HG03521 (cell line): ENCODE measurements around the gene EFCAB6.

ENCODE experiments used
- ATAC-seq: cut with Tn5 transposase; IDR thresholded peaks from one replicate; pipeline ENCODE4 v1.9.1; 2021; ENCODE audit warnings: mild to moderate bottlenecking, moderate library complexity; ENCODE audit not compliant: unreplicated experiment

EFCAB6 gene

DNA sequence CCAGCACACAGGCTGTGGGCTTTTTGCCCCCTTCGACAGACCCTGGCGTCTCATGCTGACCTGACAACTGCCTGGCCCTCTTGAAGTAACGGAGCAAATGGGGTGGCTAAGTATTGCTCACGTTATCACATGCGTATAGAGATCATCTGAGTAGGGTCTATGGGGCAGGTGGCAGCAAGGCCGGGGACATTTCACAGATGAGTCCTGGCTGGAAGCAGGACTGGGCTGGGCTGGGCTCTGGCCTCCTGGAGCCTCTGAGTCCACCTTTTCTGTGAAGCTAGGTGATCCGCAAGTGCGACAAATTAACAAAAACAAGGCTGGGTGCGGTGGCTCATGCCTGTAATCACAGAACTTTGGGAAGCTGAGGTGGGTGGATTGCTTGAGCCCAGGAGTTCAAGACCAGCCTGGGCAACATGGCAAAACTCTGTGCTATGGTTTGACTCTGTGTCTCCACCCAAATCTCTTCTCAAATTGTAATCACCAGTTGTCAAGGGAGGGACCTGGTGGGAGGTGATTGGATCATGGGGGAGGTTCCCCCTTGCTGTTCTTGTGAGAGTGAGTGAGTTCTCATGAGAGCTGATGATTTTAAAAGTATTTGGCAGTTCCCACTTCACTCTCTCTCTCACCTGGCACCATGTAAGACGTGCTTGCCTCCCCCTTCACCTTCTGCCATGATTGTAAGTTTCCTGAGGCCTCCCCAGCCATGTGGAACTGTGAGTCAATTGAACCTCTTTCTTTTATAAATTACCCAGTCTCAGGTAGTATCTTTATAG is 278.3 kb downstream of the EFCAB6 start:
- ATAC-seq: no peak

DNA sequence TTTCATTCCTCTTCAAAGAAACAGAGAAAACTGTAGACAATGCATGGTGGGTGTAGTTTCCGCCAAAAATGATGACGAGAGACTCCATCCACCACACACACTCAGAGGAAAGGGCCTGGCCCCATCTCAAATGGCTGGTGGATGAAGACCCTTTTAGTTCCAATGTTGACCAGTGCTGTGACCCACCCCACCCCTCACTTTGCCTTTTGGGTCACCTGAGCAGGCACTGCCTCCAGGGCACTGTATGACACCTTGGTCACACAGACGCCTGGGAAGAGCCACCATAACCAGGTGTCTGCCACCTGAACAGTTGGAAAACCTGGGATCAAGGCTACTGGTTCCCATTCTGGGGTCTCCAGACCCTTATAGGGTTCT is 279.0 kb downstream of the EFCAB6 start:
- no peak for ATAC-seq

DNA sequence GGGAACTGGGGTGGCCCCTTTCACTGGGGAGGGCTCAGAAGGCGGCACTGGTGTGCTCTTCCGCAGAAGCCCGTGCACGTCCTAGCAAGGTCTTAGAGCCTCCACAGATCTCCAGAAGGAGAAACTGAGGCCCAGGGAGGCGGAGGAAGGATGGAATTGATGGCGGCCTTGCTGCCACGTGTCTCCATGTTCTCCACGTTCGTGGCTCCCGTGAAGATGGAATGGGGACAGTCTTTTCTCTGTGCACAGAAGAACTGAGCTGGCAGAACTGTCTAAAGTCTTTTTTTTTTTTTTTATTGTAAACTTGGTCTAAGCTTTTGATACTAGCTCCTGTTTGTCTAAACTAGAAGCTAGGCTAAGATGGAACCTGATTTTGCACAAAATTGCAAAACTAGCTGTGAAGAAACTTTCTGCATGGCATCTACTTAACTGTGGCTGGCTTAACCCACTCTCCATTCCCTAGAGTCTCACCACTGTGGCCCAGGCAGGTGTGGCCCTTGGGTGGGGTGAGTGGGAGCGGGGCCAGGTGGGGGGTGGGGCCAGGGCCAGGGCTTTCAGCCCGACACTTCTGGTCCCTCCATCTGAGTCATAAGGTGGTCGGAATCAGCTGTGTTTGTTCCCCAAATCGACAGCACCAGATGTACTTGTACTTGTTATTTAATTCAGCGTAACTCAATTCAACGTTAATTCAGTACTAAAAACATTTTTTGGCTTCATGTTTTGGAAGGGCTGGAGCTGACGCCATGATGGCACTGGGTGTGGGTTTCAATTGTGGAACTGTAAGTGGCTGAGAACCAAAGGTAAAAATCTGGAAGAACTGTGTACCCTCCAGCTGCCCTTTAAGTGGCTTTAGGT is 279.6 kb downstream of the EFCAB6 start:
- no peak for ATAC-seq

DNA sequence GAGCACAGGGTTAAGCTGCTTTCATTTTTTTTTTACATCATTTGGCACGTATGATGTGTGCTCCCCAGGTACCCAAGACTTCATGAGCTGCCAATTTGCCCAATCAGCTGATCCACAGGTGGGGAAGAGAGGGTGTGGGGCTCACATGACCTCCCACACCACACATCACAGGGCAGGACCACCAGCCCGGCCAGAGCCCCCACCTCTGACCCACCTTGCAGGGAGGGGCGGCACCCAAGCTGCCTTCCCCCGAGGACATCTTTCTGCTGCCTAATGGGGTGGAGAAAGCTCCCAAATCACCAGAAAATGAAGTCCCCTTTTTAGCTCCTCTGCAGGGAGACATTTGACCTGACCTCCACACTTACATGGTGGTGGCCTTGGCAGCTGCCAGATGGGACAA is 280.5 kb downstream of the EFCAB6 start:
- ATAC-seq: no peak

DNA sequence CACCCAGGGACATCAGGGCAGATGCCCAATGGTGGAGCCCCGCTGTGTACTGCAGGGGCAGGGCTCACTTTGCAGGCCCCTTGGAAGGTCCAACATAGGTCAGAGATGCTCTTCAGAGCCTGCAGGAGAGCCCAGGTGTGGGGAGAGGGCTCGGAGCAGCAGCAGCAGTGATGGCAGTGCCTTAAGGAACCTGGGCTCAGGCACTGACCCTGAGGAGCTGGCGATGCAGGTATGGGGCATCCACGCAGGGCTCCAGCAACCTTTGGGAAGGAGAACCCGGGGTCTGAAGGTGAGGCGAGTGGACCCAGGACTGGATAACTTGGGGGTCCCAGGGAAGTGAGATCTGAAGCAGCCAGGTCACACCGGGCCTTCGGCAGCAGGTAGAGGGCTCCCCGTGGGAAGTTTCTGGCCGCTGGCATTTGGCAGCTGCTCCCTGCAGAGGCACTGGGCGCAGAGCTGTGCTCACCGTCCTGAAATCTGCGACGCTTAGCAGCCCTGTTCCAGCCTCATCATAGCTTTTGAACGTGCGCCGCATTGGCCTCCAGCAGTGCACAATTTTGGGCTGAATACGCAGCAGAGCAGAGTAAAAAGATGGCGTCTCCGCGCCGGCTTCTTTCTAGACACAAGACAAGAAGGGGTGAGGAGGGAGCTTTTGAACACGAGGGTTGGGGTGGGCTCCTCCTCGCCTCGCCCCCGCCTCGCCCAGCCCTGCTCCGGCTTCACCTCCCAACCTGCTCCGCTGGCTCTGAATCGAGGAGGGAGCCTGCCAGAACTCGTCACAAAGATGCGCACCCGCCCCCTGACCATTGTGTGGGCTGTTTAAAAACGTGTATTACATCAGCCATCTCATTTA is 281.5 kb downstream of the EFCAB6 start:
- no peak for ATAC-seq

DNA sequence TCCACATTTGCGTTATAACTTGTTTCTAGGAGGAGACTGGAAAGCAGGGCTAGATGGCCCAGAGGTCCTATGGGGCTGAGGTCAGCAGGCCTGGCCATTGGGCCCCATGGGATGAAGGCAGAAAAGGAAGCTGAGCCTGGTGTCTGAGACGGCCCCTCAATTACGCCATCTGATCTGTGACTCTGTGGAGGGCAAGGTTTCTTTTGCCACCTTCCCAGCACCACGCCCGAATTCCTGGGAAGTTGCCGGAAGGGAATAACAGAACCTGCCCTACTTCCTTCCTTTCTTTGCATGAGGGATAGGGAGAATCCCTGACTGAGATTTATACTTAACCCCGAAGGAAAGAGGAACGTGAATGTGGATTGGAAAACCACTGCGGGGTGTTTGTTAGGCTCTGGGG is 282.2 kb downstream of the EFCAB6 start:
- no peak for ATAC-seq

DNA sequence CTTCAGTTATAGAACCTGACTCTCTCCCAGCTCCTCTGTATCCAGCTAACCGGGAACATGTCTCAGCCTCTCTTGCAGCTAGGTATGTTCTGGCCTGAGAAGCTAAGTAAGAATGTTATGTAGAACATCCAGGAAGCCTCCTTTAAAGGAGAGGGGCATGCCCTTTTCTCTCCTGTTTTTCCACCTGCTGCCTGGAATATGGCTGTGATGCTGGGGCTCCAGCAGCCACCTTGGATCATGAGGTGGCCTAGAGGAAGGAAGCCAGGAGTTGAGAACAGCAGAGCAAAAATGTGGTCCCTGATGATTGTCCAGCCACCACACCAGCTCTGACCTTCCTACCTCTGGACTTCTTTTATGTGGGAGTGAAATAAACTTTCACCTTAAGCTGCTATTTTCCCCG is 282.6 kb downstream of the EFCAB6 start:
- no peak for ATAC-seq

DNA sequence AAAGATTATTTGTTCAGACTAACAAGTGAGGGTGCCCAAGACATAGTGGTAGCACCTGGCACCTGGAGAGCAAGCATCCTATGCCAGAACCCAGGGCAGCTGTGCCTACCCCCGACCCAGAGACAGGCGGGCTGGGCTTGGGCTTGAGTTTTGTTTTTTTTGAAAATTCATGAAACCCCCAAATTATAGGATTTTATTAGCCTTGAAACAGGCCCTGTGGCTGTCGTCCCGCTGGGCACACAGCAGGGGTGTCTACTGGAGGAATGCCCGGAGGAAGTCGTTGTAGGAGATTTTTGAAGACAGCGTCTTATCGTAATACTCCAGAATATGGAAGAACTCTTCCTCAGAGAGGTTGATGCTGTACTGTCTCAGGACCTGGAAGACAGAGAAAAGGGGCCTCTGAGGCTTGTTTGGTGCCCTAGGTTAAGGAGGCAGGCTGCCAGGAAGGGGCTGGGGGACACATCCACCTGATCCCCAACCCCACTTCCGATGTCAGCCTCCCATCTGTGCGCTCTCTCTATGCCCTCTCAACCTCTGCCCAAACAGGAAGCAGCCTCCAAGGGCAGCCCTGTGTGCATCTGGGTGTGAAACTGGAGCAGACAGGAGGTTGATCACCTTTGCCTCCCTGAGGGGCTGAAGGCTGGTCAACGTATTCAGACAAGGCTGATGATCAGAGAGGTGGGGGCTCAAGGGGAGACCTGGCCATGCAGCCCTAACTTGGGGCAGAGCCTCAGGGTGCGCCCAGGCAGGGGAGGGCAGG is 283.3 kb downstream of the EFCAB6 start:
- ATAC-seq: no peak

DNA sequence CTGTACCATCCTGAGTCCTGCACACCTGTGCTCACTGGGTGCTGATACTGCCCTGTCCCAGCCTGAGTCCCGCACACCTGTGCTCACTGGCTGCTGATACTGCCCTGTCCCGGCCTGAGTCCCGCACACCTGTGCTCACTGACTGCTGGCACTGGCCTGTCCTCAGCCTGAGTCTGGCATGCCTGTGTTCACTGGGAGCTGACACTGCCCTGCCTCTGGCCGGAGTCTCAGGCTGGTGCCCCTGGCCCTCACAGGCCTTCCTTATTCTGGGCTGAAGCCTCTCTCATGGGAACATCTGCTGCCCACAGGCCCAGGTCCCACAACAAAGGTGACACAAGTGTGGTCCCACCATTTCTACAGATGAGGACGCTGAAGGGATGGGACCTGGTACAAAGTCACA is 285.2 kb downstream of the EFCAB6 start:
- no peak for ATAC-seq

DNA sequence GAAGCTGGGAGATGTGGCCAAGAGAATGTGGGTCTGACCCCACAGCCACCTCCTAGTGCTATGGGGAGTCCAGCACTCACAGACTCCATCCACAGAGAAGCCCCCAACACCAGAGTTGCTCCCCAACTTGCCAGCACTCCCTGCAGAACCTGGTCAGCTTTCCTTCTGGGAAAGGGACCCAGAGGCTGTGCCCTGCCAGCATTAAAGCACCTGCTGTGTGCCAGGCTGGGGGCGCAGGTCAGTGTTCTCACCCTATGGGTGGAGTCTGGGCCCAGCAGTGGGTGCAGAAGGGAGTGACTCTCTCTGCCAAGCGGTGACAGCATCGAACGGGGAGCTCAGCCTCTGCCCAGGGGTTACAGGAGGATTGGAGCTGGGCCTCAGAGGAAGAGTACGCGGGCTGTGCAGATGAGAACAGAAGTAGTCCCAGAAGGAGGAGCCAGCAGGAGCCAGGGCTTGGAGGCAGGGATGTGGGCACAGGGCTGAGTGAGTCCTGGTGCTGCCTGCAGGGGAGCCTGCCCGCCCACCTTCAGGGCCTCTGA is 285.9 kb downstream of the EFCAB6 start:
- no peak for ATAC-seq

DNA sequence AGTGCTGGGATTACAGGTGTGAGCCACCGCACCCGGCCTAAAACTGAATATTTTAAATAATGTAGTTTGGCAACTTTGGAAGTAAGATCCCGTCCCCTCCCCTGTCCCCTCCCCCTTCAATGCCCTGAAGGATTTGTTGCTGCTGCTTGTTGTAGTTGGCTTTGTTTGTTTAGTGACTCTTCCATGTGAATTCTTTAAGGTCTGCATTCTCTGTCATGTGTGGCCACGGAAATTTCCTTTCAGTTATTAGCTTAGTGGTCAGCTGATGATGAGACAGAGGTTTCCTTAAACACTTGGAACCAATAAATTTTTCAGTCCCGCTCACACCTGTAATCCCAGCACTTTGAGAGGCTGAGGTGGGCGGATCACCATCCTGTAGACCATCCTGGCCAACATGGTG is 290.4 kb downstream of the EFCAB6 start:
- ATAC-seq: no peak

DNA sequence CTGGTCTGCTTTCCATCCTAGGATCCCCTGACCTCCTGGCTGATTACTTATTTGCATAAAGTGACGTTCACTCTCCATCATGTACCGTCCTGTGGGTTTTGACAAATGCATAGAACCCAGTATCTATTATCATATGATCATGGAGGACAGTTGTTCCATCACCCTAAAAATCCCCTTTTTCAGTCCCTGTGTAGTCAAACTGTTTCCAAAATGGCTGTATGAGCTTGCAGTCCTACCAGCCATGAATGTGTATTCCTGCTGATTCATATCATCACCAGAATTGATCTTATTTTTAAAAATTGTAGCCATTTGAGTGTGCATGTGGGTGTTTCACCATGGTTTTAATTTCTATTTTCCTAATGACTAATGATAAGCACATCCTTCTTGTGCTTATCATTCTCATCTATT is 291.5 kb downstream of the EFCAB6 start:
- ATAC-seq: no peak

DNA sequence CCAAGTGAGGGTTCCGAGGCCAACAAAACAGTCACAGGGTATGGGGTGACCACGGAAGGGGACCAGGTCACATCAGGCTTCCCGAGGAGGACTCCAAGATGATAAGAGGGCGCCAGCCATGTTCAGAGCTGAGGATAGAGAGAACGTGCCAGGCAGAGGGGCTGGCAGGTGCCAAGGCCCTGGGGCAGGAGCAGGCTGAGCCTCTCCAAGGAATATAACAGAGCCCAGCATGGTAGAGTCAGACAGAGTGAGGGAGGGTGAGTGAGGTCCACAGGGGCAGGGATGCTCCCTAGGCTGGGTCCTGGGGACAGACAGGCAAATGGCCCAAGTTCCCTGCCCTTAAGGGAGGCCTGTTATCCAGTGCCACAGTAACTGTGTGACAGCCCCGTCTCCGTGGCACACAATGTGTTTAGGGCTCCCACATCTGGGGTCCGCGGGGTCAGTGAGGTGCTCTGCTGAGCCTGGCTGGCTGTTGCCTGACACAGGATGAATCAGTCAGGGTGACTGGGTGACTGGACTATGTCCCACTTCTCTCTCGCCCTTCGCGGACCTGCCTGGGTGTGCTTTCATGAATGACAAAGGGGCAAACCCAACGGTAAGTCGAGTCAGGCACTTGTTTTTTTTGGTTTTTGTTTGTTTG is 295.0 kb downstream of the EFCAB6 start:
- no peak for ATAC-seq

DNA sequence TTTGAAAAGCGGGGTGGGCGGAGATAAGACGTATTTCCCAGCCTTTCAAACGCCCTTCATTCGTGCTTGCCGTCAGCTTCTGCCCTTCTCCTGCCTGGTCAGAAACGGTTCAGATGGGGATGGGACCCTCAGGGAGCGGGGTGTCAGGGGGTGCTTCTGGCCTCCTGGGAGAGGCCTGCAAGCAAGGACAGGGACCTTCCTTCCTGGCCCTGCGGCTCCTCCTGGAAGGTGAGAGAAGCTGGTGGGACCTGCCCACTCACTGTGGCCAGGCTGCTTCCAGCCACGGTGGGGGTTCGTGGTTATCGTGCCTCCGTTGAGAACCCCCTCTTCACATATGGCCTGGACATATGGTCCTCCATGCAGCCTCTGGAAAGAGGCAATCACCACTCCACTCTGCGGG is 295.7 kb downstream of the EFCAB6 start:
- no peak for ATAC-seq

DNA sequence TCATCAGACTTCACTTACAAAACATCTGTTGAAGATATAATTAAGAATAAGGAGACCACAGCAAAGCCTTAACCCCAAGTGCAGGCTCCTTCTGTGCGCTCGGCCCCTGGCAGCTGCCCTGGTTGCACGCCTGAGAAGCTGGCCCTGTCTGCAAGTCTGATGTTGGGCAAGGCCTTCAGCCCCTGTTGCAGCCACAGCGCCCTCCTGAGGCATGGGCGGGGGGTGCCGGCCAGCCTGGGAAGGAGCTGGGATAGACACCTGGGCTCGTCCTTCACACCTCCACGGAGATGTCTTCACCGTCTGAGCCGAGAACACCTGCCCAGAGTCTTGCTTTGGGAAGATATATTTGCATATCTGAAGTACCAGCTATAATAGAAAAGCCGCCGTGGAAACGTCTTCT is 296.2 kb downstream of the EFCAB6 start:
- no peak for ATAC-seq

DNA sequence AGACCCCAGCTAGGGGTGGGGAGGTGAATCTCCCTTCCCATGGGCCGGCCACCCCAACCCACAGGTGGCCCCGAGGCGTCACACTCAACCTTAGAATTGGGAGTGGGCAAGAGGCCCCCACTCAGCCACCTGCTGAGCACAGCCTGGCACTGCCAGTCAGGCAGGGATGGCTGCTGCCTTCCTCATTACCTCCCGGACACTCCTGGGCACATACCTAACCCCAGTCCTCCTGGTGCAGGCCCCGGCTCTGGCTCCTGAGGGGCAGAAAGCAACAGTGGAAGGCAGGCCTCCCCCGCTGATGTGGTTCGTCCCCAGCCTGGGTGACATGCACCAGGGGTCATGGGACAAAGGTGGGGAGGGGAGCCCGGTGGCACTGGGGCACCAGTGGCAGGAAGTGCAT is 296.7 kb downstream of the EFCAB6 start:
- ATAC-seq: no peak

DNA sequence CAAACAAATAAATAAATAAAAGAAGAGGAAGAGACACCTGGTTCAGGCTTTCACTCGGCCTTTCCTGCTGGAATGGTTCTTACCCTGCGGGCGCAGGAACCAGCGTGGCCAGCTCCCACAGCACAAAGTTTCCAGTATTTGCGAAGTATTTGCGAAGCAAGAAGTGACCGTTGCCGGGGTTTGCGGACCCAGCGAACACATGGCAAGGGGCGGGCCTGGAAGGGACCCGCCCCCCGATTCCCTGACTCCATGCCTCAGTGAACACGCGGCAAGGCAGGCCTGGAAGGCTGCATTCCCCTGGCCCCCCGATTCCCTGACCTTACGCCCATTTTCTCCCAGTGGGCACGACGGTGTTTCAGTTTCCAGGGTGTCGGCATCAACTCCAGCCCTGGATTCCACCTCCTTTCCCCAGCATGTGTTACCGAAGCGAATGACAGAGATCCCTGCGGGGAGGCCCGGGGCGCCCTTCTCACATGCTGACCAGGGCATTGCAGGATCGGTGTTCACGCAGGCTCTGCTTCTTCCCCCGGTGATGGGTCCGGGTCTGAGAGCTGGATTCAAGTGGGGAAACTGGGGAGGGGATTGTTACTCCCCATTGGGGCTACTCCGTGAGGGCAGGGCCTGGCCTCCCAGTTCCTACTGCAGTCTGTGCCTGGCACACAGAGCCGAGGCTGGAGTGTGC is 297.5 kb downstream of the EFCAB6 start:
- no peak for ATAC-seq

DNA sequence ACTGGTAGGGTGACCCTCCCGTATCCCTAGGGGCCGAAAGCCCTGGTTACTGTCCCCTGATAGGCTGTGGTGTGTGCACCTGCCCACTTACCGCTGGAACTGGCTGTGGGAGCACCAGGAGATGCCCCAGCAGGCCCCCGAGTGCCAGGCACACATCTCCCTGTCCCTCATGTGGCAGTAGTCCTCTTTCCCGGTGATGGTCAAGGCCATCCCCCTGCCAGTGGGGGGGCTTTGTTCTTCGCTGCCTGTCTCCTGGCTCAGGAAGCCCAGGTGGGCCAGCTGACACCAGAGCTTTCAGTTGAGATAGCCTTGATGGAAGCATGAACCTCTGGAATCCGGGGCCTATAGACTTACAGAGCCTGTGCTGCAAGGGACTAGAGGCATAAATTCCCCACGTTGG is 299.8 kb downstream of the EFCAB6 start:
- ATAC-seq: no peak

DNA sequence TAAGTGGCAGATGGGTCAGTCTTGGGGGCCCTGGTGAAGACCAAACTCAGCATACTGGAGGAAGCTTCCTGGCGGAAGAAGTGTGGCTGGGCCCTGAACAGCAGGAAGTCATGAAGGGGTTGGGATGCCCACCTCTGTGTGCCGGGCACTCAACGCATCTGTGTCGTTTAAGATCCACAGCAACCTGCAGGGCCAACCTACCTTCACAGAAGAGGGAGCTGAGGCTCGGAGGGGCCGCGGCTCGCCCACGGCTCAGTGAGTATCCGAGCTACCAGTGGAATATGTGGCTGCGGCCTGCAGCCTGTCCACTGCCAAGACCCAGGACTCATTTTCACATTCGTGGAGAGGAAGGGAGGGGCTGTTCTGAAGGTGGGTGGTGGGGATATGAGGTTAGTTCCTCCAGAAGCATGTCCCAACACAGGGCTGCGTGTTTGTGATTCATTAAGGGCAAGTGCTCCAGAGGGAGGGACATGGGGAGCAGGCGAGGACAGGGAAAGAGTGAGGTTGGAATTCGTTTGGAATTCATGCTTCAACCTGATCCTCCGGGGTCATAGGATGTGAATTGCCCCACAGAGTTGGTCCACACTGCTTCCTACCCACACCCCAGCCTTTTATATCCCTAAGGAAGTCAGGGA is 300.7 kb downstream of the EFCAB6 start:
- ATAC-seq: no peak
